ENCODE data around the gene CYP2B6. TPM values are rescaled to one million over a fixed set of nuclear protein-coding genes. Genes with fewer than 3 reads are reported as not detected.
"Not testable (repeated sequence)": the region's sequence is repeated elsewhere in the genome, so short reads cannot be mapped to it uniquely, and the experiment has no call there.

CYP2B6 gene
- total RNA-seq: not detected

GRCh38 chr19:40990972-40991381, at the start of gene CYP2B6:
TSS of gene CYP2B6 (plus strand) at chr19:40991282. CDS start at chr19:40991306, 24 bp downstream.
- CTCF ChIA-PET: interaction anchor here (1.0 kb wide), 1 partner anchor 19 kb away, joined by 3 read pairs; no protein-coding TSS in a partner anchor
- no peaks in the 10 kb centered on the region for H3K36me3 Mint-ChIP-seq
- H3K4me3 Mint-ChIP-seq: no peak within 1 kb of the TSS
- DNase-seq: no peak
- ATAC-seq: no peak
- H3K27ac Mint-ChIP-seq: no peak within 1 kb of the TSS
- peaks cover 2% of the 10 kb centered on the region for H3K9me3 Mint-ChIP-seq (ENCODE audit: low read depth)
- no peaks in the 10 kb centered on the region for H3K4me1 Mint-ChIP-seq
- H3K27me3 Mint-ChIP-seq: peaks cover 15% of the 10 kb centered on the region

GRCh38 chr19:40941481-40942219, 49.4 kb upstream of the CYP2B6 start:
- ATAC-seq: no peak
- DNase-seq: no peak
- Mint-ChIP-seq H3K4me3 (no peak overlapping the region), H3K27me3 (peaks cover 26% of the 10 kb centered on the region), H3K36me3 (no peaks in the 10 kb centered on the region), H3K4me1 (peaks cover 2% of the 10 kb centered on the region), H3K27ac (no peak overlapping the region), H3K9me3 (ENCODE audit: low read depth) (no peaks in the 10 kb centered on the region)
- CTCF ChIA-PET: no interaction called here

DNA sequence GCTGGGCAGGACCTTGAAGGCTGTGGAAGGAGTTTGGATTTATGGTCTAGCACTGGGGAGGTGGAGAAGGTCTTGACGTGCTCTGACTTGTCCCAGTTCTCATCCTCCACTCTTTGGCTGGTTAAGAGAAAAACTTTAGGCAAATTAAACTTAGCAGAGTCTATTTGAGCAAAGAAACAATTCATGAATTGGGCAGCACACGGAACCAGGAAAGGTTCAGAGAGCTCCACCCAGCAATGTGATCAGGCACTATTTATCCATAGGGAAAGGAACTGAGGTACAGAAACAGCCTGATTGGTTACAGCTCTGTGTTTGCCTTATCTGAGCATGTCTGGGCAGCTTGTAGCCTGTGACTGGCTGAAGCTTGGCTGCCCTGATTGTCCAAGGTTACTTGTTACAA, 45.4 kb upstream of the CYP2B6 start:
- H3K27ac Mint-ChIP-seq: no peak overlapping the region
- no peak overlapping the region for H3K4me3 Mint-ChIP-seq
- ATAC-seq (no peak), DNase-seq (no peak)
- no peaks in the 10 kb centered on the region for H3K36me3 Mint-ChIP-seq
- CTCF ChIA-PET: no interaction called here
- peaks cover 23% of the 10 kb centered on the region for H3K27me3 Mint-ChIP-seq
- H3K4me1 Mint-ChIP-seq: no peaks in the 10 kb centered on the region
- H3K9me3 Mint-ChIP-seq (ENCODE audit: low read depth): no peaks in the 10 kb centered on the region

DNA sequence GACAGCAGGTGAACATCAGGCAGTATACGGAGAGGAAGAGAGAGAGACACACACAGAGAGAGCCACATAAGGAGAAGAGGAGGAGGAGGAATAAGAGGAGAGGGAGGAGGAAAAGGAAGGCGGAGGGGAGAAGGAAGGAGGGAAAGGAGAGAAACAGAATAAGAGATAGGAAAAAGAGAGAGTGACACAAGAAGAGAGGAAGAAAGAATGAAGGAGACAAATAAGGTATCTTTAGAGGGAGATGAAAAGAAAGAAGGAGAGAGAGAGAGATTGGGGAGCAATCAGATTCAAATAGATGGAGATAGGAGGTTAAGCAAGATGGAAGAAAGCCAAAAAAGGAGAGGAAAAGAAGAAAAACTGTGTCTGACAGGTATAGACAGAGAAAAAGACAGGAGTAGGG, 44.0 kb upstream of the CYP2B6 start:
- no peak overlapping the region for H3K27ac Mint-ChIP-seq
- peaks cover 23% of the 10 kb centered on the region for H3K27me3 Mint-ChIP-seq
- H3K4me3 Mint-ChIP-seq: no peak overlapping the region
- DNase-seq: no peak
- CTCF ChIA-PET: no interaction called here
- no peaks in the 10 kb centered on the region for H3K4me1 Mint-ChIP-seq
- H3K9me3 Mint-ChIP-seq (ENCODE audit: low read depth): no peaks in the 10 kb centered on the region
- ATAC-seq: no peak
- H3K36me3 Mint-ChIP-seq: no peaks in the 10 kb centered on the region

DNA sequence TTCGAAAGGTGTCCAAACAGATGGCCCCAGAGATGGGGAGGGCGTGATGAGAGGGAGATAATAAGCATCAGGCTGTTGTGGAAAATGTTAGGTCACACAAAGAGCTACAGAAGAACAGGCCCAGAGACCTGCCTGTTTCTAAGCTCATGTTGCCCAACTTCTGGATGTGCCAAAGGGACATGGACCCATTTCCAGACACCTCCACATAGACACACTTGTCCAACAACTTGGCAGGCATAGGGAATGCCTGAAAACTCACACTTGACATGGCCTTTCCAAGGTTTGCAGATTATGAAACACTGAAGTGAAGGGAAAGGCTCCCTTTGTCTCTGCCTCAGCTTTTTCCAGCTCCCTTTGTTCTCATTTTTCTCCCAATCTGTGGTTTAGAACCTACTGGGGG, 43.5 kb upstream of the CYP2B6 start:
- Mint-ChIP-seq H3K4me1 (no peaks in the 10 kb centered on the region), H3K36me3 (no peaks in the 10 kb centered on the region), H3K9me3 (ENCODE audit: low read depth) (peaks cover 1% of the 10 kb centered on the region), H3K27me3 (peaks cover 23% of the 10 kb centered on the region), H3K4me3 (no peak overlapping the region), H3K27ac (no peak overlapping the region)
- CTCF ChIA-PET: no interaction called here
- DNase-seq (no peak), ATAC-seq (no peak)

GRCh38 chr19:40948580-40949299, 42.3 kb upstream of the CYP2B6 start:
- CTCF ChIA-PET: interaction anchor here (0.5 kb wide), 1 partner anchor 844 kb away, joined by 3 read pairs; no protein-coding TSS in a partner anchor
- Mint-ChIP-seq H3K27ac (no peak overlapping the region), H3K36me3 (no peaks in the 10 kb centered on the region), H3K9me3 (ENCODE audit: low read depth) (peaks cover 10% of the 10 kb centered on the region), H3K4me3 (no peak overlapping the region), H3K4me1 (no peaks in the 10 kb centered on the region), H3K27me3 (peaks cover 23% of the 10 kb centered on the region)
- ATAC-seq (no peak), DNase-seq (no peak)

- no peaks in the 10 kb centered on the region for H3K4me1 Mint-ChIP-seq
- DNase-seq (peak; percentile 2), ATAC-seq (no peak)
- CTCF ChIA-PET: no interaction called here
- peaks cover 3% of the 10 kb centered on the region for H3K27me3 Mint-ChIP-seq
- no peak overlapping the region for H3K4me3 Mint-ChIP-seq
- no peak overlapping the region for H3K27ac Mint-ChIP-seq
- H3K36me3 Mint-ChIP-seq: peaks cover 2% of the 10 kb centered on the region
- H3K9me3 Mint-ChIP-seq (ENCODE audit: low read depth): peaks cover 23% of the 10 kb centered on the region
Observed at GRCh38 chr19:40954573-40954972, 36.5 kb upstream of the CYP2B6 start.

DNA sequence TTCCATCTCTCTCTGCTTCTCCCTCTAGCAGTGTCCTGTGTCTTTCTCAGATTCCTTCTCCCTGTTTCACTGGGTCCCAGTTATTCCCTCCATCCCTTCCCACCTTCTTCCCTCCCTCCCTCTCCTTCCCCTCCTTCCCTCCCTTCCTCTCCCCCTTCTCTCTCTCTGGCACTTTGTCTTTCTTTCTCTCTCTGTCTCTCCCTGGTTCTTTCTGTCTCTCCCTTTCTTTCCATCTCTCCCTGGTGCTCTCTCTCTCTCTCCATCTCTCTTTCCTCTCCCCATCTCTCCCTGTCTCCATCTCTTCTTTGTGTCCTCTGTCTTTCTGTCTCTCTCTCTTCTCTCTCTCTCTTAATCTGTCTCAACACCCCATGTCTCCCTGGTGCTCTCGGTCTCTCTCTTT, 31.7 kb upstream of the CYP2B6 start:
- Mint-ChIP-seq H3K4me1 (peaks cover 8% of the 10 kb centered on the region), H3K36me3 (peaks cover 2% of the 10 kb centered on the region), H3K27me3 (peaks cover 26% of the 10 kb centered on the region), H3K27ac (no peak overlapping the region), H3K4me3 (no peak overlapping the region), H3K9me3 (ENCODE audit: low read depth) (peaks cover 8% of the 10 kb centered on the region)
- DNase-seq (no peak), ATAC-seq (no peak)
- CTCF ChIA-PET: interaction anchor here (0.8 kb wide), 1 partner anchor 185 kb away, joined by 3 read pairs; no protein-coding TSS in a partner anchor

GRCh38 chr19:40960062-40960685, 30.9 kb upstream of the CYP2B6 start:
- Mint-ChIP-seq H3K4me3 (no peak overlapping the region), H3K36me3 (no peaks in the 10 kb centered on the region), H3K27ac (no peak overlapping the region), H3K9me3 (ENCODE audit: low read depth) (peaks cover under 1% of the 10 kb centered on the region), H3K27me3 (peaks cover 26% of the 10 kb centered on the region), H3K4me1 (peaks cover 8% of the 10 kb centered on the region)
- ATAC-seq (no peak), DNase-seq (no peak)
- CTCF ChIA-PET: no interaction called here

GRCh38 chr19:40960780-40961179, 30.3 kb upstream of the CYP2B6 start:
- CTCF ChIA-PET: no interaction called here
- ATAC-seq: no peak
- peaks cover 26% of the 10 kb centered on the region for H3K27me3 Mint-ChIP-seq
- DNase-seq: no peak
- H3K4me1 Mint-ChIP-seq: peaks cover 8% of the 10 kb centered on the region
- no peak overlapping the region for H3K27ac Mint-ChIP-seq
- H3K9me3 Mint-ChIP-seq (ENCODE audit: low read depth): no peaks in the 10 kb centered on the region
- H3K4me3 Mint-ChIP-seq: no peak overlapping the region
- no peaks in the 10 kb centered on the region for H3K36me3 Mint-ChIP-seq

DNA sequence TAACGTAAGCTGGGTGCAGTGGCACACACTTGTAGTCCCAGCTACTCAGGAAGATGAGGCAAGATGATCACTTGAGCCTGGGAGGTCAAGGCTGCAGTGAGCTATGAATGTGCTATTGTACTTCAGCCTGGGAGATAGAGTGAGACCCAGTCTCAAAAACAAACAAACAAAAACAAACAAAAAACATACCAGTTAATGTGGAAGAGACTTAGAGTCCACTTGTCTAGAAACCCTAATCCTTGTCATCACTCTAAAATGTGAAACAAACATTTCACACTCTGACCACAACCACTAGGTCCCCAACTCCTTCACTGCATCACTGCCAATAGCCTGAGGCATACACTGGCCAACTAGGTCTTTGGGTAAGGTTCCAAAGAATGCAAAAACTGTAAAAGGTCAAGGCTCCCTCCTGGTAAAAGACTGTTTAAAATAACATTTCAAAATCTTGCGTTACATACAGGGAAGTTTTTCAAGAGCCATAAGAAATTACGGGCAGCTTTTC, 28.6 kb upstream of the CYP2B6 start:
- peaks cover 1% of the 10 kb centered on the region for H3K9me3 Mint-ChIP-seq (ENCODE audit: low read depth)
- ATAC-seq (no peak), DNase-seq (no peak)
- H3K36me3 Mint-ChIP-seq: no peaks in the 10 kb centered on the region
- CTCF ChIA-PET: interaction anchor here (1.5 kb wide), 1 partner anchor 12 kb away, joined by 6 read pairs; no protein-coding TSS in a partner anchor
- peaks cover 8% of the 10 kb centered on the region for H3K4me1 Mint-ChIP-seq
- H3K4me3 Mint-ChIP-seq: no peak overlapping the region
- H3K27me3 Mint-ChIP-seq: peaks cover 26% of the 10 kb centered on the region
- H3K27ac Mint-ChIP-seq: no peak overlapping the region

DNA sequence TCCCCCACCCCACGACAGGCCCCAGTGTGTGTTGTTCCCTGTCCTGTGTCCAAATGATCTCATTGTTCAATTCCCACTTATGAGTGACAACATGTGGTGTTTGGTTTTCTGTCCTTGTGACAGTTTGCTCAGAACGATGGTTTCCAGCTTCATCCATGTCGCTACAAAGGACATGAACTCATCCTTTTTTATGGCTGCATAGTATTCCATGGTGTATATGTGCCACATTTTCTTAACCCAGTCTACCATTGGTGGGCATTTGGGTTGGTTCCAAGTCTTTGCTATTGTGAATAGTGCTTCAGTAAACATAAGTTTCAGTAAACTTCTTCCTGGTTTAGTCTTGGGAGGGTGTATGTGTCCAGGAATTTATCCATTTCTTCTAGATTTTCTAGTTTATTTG, 26.7 kb upstream of the CYP2B6 start:
- H3K36me3 Mint-ChIP-seq; H3K27ac Mint-ChIP-seq; DNase-seq; H3K9me3 Mint-ChIP-seq (ENCODE audit: low read depth); CTCF ChIA-PET; ATAC-seq; H3K4me3 Mint-ChIP-seq: not testable (repeated sequence)
- peaks cover 14% of the 10 kb centered on the region for H3K4me1 Mint-ChIP-seq
- H3K27me3 Mint-ChIP-seq: peaks cover 32% of the 10 kb centered on the region

DNA sequence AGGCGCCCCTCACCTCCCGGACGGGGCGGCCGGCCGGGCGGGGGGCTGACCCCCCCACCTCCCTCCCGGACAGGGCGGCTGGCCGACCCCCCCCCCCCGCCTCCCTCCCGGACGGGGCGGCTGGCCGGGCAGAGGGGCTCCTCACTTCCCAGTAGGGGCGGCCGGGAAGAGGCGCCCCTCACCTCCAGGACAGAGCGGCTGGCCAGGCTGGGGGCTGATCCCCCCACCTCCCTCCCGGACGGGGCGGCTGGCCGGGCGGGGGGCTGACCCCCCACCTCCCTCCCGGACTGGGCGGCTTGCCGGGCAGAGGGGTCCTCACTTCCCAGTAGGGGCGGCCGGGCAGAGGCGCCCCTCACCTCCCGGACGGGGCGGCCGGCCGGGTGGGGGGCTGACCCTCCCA, 25.7 kb upstream of the CYP2B6 start:
- H3K36me3 Mint-ChIP-seq; DNase-seq; CTCF ChIA-PET; H3K9me3 Mint-ChIP-seq (ENCODE audit: low read depth); ATAC-seq; H3K4me3 Mint-ChIP-seq; H3K27ac Mint-ChIP-seq: not testable (repeated sequence)
- Mint-ChIP-seq H3K27me3 (peaks cover 36% of the 10 kb centered on the region), H3K4me1 (peaks cover 24% of the 10 kb centered on the region)

Measured in activated CD8-positive, alpha-beta memory T cell treated with anti-CD3 and anti-CD28 coated beads, Interleukin-2, amount 10 ng/mL, durations not matched to agents 7 days and 5 days (primary cell).